Body of pancreas (tissue), 4 donors: ENCODE results near the gene IQCF5. TPM values are rescaled to one million over a fixed set of nuclear protein-coding genes. Genes with fewer than 3 reads are reported as not detected.
"Not testable (repeated sequence)": the region's sequence is repeated elsewhere in the genome, so short reads cannot be mapped to it uniquely, and the experiment has no call there.

ENCODE experiments used
- ATAC-seq: fragments of 150-250 bp; one replicate; pipeline ENCODE4 v1.9.1; 2016
- DNase-seq, 4 donors: peaks; one replicate each; pipeline ENCODE4 v3.0.0-alpha.2; 2019
- H3K27ac ChIP-seq, 4 donors: fragments of 200-600 bp; sonication (generic); 1 replicate in 3 of 4; 2 replicates in 1 of 4; pipeline versions ENCODE4 v1.5.1 to v1.6.1; 2016 to 2019; ENCODE audit warnings: mild to moderate bottlenecking in 1 of 4, mixed read lengths in 1 of 4, moderate library complexity in 1 of 4
- H3K27me3 ChIP-seq, 2 donors: fragments of 200-600 bp; sonication (generic); one replicate each; pipeline ENCODE4 v1.6.0; 2016; ENCODE audit warnings: mild to moderate bottlenecking in 1 of 2
- H3K36me3 ChIP-seq, 2 donors: fragments of 200-600 bp; sonication (generic); replicated peaks in 1 of 2; 2 replicates each; pipeline ENCODE4 v1.5.1; 2016; ENCODE audit warnings: low read depth in 2 of 2; ENCODE audit not compliant: insufficient read depth in 1 of 2
- H3K4me1 ChIP-seq: fragments of 200-600 bp; sonication (generic); one replicate; pipeline ENCODE4 v1.6.0; 2016
- H3K4me3 ChIP-seq, 2 donors: fragments of 200-600 bp; sonication (generic); 1 replicate in 1 of 2; 2 replicates in 1 of 2; pipeline ENCODE4 v1.5.1; 2016 to 2019
- H3K9me3 ChIP-seq, 3 donors: fragments of 200-600 bp; sonication (generic); 1 replicate in 2 of 3; 2 replicates in 1 of 3; pipeline ENCODE4 v1.5.1; 2016
- POLR2A ChIP-seq, 3 donors: fragments of 450-650 bp; IDR thresholded peaks; one replicate each; pipeline ENCODE4 v1.6.1; 2016; ENCODE audit warnings: antibody characterized with exemption in 3 of 3, mild to moderate bottlenecking in 2 of 3
- WGBS, 2 donors: methylation state at CpG; one replicate each; pipeline ENCODE4 v1.1.5; 2017; 5-methylcytosine and 5-hydroxymethylcytosine counted together
- intact Hi-C: fragments of 100-400 bp; cut with DNase I; formaldehyde crosslinking; loops from one replicate; pipeline ENCODE4 v1.15.1; 2023
- total RNA-seq, 2 donors: library from RNA; depleted of rRNA; stranded (reverse); fragments of >200 nt; gene quantifications; one replicate each; pipeline ENCODE4 v1.1.0, GENCODE V29; 2016
- TF ChIP-seq, protein P1 (sequence below), 7 experiments: fragments of 450-650 bp in 4 of 7; fragments of 200-600 bp in 3 of 7; sonication (generic) in 3 of 7; IDR thresholded peaks; one replicate each; pipeline ENCODE4 v1.5.1; 2016 to 2019; ENCODE audit warnings: antibody characterized with exemption in 7 of 7

Gene IQCF5
- not detected for total RNA-seq

DNA sequence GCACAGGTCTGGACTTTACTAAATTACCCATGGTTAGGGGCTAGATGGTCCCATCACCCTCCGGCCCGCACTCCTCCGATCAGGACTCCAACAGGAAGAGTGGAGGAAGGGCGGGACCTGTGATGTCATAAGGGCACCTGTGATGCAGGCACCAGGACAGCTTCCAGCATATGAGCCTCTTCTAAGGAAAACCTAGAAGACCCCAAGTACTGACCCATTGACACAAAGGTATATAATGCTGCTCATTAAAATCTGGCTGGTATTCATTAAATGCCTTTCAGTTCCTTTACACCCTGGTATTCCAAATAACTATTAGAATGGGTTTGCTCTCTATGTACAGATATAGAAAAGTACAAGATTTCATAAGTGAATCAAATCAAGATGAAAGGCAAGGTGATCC lies at the start of gene IQCF5:
IQCF5 (minus strand) TSS at position 101 of the 400 bp plus-strand sequence; CDS start at position 31, 70 bp downstream.
- no peak for DNase-seq
- no peaks in the 10 kb centered on the region for H3K9me3 ChIP-seq
- H3K27ac ChIP-seq, result no peak within 1 kb of the TSS
- TF ChIP-seq, protein P1, sequence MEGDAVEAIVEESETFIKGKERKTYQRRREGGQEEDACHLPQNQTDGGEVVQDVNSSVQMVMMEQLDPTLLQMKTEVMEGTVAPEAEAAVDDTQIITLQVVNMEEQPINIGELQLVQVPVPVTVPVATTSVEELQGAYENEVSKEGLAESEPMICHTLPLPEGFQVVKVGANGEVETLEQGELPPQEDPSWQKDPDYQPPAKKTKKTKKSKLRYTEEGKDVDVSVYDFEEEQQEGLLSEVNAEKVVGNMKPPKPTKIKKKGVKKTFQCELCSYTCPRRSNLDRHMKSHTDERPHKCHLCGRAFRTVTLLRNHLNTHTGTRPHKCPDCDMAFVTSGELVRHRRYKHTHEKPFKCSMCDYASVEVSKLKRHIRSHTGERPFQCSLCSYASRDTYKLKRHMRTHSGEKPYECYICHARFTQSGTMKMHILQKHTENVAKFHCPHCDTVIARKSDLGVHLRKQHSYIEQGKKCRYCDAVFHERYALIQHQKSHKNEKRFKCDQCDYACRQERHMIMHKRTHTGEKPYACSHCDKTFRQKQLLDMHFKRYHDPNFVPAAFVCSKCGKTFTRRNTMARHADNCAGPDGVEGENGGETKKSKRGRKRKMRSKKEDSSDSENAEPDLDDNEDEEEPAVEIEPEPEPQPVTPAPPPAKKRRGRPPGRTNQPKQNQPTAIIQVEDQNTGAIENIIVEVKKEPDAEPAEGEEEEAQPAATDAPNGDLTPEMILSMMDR (IDR thresholded peaks at IDR 0.05), result no peak
- no peak for TF ChIP-seq POLR2A (IDR thresholded peaks at IDR 0.05)
- H3K36me3 ChIP-seq, result no peaks in the 10 kb centered on the region
- intact Hi-C loops, result no loop called here
- no peaks in the 10 kb centered on the region for H3K27me3 ChIP-seq
- no peak within 1 kb of the TSS for H3K4me3 ChIP-seq
- 69 to 75% methylated on average over 4 of the region's 4 CpGs for WGBS, 2 donors
- ATAC-seq, result no peak
- H3K4me1 ChIP-seq, result no peaks in the 10 kb centered on the region

DNA sequence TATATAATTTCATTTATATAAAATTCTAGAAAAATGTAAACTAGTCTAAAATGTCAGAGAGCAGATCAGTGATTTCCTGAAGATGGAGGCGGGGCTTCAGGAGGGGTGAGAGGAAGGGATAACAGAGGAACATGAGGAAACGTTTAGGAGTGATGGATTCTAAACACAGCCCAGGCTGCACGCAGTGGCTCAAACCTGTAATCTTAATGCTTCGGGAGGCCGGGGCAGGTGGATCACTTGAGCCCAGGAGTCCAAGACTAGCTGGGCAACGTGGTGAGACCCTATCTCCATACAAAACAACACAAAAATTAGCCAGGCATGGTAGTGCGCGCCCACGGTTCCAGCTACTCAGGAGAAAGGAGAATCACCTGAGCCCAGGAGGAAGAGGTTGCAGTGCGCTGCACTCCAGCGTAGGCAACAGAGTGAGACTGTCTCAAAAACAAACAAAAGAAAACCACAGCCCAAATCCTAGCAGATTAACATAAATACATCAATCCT lies 45.7 kb upstream of the IQCF5 start:
- H3K36me3 ChIP-seq, result no peaks in the 10 kb centered on the region
- no peaks in the 10 kb centered on the region for H3K27me3 ChIP-seq
- no peak overlapping the region for H3K4me3 ChIP-seq
- ATAC-seq (no peak), DNase-seq (no peak)
- no peaks in the 10 kb centered on the region for H3K9me3 ChIP-seq
- intact Hi-C loops, result no loop called here
- 74 to 75% methylated on average over 11 of the region's 11 CpGs for WGBS, 2 donors
- TF ChIP-seq, protein P1 (IDR thresholded peaks at IDR 0.05), result no peak
- no peak for TF ChIP-seq POLR2A (IDR thresholded peaks at IDR 0.05)
- no peaks in the 10 kb centered on the region for H3K4me1 ChIP-seq
- no peak overlapping the region for H3K27ac ChIP-seq

DNA sequence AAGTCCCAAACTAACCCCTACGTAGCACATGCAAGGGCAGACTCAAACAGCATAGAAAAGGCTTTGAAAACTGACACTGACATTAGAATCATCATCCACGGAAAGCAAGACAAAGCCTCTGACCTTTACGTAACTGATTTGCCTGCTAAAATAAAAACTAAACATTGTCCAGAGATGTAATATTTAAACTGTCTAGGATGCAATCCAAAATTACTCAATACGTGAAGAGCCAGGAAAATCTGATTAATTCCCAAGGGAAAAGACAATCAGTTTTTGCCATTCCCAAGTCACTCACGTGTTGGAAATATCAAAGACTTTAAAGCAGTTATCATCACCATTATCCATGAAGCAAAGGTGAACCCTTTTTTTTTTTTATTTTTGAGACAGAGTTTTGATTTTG lies 41.0 kb upstream of the IQCF5 start:
- H3K9me3 ChIP-seq, result no peaks in the 10 kb centered on the region
- TF ChIP-seq, protein P1 (IDR thresholded peaks at IDR 0.05), result no peak
- TF ChIP-seq POLR2A (IDR thresholded peaks at IDR 0.05), result no peak
- 52% methylated on average over 5 of the region's 5 CpGs for WGBS, 2 donors
- DNase-seq (no peak), ATAC-seq (no peak)
- intact Hi-C loops, result no loop called here
- H3K4me3 ChIP-seq, result no peak overlapping the region
- H3K4me1 ChIP-seq, result no peaks in the 10 kb centered on the region
- no peaks in the 10 kb centered on the region for H3K36me3 ChIP-seq
- H3K27me3 ChIP-seq, result no peaks in the 10 kb centered on the region
- no peak overlapping the region for H3K27ac ChIP-seq

DNA sequence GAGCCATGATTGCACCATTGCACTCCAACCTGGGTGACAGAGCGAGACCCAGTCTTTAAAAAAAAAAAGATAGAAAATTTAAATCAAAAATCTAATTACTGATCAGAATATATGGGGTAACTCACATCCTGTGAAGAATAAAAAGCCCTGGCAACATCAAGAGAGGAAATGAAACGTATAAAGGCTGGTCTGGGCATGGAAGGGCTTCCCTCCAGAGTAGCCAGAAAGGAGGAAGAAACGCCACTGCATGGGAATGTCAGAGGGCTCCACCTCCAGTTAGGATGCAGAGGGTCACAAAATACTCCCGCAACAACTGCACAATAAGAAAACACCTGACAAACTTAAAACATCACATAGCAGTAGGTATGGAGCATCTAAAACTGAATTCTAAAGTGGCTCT lies 32.6 kb upstream of the IQCF5 start:
- Histone ChIP-seq H3K4me1 (no peaks in the 10 kb centered on the region), H3K4me3 (no peak overlapping the region), H3K27me3 (no peaks in the 10 kb centered on the region), H3K36me3 (no peaks in the 10 kb centered on the region), H3K9me3 (no peaks in the 10 kb centered on the region), H3K27ac (no peak overlapping the region)
- DNase-seq, result no peak
- TF ChIP-seq, protein P1 (IDR thresholded peaks at IDR 0.05), result no peak
- TF ChIP-seq POLR2A (IDR thresholded peaks at IDR 0.05), result no peak
- no peak for ATAC-seq
- WGBS, 2 donors, result 61 to 68% methylated on average over 4 of the region's 4 CpGs
- intact Hi-C loops, result no loop called here

DNA sequence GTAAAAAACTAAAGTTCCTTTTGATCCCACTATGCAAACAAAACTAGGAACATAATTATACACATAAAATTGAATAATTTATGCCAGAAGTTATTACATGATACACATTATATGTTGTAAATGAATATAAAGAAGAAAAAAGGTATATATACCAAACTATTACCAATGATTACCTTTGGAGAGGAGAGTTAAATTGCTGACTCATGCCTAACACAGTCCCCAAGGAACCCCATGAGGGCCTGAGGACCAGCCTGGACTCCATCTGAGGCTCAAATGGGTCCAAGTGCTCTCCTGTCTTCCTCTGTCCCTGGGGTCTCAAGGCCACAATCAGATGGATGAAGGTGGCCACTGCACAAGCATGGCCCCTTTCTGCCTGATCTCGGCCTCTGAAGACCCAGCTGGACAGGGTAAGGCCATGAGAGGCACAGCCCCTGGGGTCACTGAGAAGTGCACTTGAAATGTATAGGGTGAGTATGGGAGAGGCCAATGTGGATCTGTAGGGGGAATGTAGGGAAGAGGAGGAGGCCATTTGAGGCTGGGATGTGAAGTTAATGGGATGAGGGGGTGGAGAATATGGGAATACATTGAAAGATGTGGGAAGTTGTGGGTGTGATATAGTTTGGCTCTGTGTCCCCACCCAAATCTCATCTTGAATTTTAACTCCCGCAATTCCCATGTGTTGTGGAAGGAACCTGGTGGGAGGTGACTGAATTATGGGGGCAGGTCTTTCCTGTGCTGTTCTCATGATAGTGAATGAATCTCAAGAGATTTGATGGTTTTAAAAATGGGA lies 28.8 kb upstream of the IQCF5 start:
- WGBS, 2 donors, result 82 to 90% methylated on average over 2 of the region's 2 CpGs
- H3K4me3 ChIP-seq, result no peak overlapping the region
- no peak overlapping the region for H3K27ac ChIP-seq
- H3K27me3 ChIP-seq, result no peaks in the 10 kb centered on the region
- TF ChIP-seq POLR2A (IDR thresholded peaks at IDR 0.05), result no peak
- TF ChIP-seq, protein P1 (IDR thresholded peaks at IDR 0.05), result no peak
- H3K4me1 ChIP-seq, result no peaks in the 10 kb centered on the region
- DNase-seq, result no peak
- no peaks in the 10 kb centered on the region for H3K36me3 ChIP-seq
- intact Hi-C loops, result no loop called here
- no peak for ATAC-seq
- no peaks in the 10 kb centered on the region for H3K9me3 ChIP-seq

DNA sequence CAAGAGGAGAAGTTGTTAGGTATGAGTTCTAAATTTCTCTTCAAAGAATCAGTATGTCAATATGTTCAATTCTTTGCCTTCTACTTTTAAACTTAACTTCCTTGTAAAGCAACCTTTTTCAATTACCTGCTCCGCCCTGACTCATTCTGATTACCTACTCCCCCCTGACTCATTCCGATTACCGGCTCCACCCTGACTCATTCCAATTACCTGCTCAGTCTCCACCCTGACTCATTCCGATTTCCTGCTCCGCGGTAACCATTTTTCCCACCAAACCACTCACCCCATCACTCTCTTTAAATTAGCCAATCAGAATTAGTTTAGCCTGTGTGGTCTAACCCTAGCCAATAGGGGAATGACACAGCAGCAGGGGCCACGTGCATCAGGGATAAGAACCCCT lies 27.0 kb upstream of the IQCF5 start:
- not testable (repeated sequence) for DNase-seq, ATAC-seq, H3K4me1 ChIP-seq

DNA sequence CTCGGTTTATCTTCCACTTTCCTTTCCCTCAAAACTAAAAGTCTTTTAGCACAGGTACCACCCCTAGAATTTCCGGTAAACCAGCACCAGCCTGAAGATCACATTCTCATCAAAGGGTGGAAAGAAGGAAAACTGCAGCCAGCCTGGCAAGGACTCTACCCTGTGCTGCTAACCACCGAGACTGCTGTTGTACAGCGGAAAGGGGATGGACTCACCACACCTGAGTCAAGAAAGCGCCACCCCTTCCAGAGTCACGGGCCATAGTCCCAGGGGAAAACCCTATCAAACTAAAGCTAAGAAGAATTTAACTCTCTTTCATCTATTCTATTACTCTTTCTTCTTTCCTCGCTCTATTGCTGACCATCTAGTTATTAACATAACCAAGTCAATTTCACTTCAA lies 24.6 kb upstream of the IQCF5 start:
- intact Hi-C loops, H3K9me3 ChIP-seq: not testable (repeated sequence)
- 43 to 50% methylated on average over 7 of the region's 7 CpGs for WGBS, 2 donors

More for the DNA sequence above, 27.0 kb upstream of the IQCF5 start:
- H3K27ac ChIP-seq, H3K4me3 ChIP-seq, H3K27me3 ChIP-seq, intact Hi-C loops, H3K9me3 ChIP-seq, H3K36me3 ChIP-seq: not testable (repeated sequence)
- WGBS, 2 donors, result 61 to 68% methylated on average over 7 of the region's 7 CpGs

More for the DNA sequence above, 24.6 kb upstream of the IQCF5 start:
- not testable (repeated sequence) for H3K4me1 ChIP-seq, DNase-seq, H3K27ac ChIP-seq, H3K27me3 ChIP-seq, ATAC-seq, H3K36me3 ChIP-seq, H3K4me3 ChIP-seq
